ENCODE measurements around the gene CACNA1B.
"Not testable (repeated sequence)": the region's sequence is repeated elsewhere in the genome, so short reads cannot be mapped to it uniquely, and the experiment has no call there.

DNA sequence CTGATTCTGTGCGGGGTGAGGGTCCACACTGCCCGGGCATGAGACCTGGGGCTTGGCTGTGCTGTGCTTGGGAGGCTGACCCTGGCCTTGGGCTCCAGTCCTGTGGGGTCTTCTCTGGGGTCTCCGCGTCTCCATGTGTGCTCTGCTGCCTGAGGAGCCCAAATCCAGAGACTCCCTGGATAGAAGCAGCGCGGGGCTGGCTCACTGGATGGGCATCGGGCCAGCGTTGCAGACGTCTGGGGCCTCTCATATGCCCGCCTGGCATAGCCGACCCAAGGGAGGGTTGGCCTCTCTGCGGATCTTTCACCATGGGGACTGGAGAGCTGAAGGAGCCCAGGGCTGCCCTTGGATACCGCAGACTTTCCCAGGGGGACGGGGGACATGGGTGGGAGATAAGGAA is 12.4 kb downstream of the CACNA1B start:
- TF ChIP-seq CTCF (IDR thresholded peaks at IDR 0.05; ENCODE audit: borderline replicate concordance, extremely low read depth, low read length, poor library complexity, severe bottlenecking); EZH2 (IDR thresholded peaks at IDR 0.05; ENCODE audit: borderline replicate concordance, low read depth, low read length, severe bottlenecking): not testable (repeated sequence)
